GM21717 (cell line): ENCODE data around the gene ANKDD1B.
A peak's percentile ranks its signal among the peaks of the same experiment; 100 is the strongest.
"Not testable (repeated sequence)": the region's sequence is repeated elsewhere in the genome, so short reads cannot be mapped to it uniquely, and the experiment has no call there.

Source experiments
- ATAC-seq: cut with Tn5 transposase; IDR thresholded peaks from one replicate; pipeline ENCODE4 v1.9.1; 2021; ENCODE audit warnings: mild to moderate bottlenecking, moderate library complexity; ENCODE audit not compliant: unreplicated experiment

The ANKDD1B gene

GRCh38 chr5:75611311-75612225, at the start of gene ANKDD1B:
Gene ANKDD1B, plus strand, starts transcription at chr5:75611453. Its CDS starts 182 bp downstream, at chr5:75611635.
- ATAC-seq, result no peak

DNA sequence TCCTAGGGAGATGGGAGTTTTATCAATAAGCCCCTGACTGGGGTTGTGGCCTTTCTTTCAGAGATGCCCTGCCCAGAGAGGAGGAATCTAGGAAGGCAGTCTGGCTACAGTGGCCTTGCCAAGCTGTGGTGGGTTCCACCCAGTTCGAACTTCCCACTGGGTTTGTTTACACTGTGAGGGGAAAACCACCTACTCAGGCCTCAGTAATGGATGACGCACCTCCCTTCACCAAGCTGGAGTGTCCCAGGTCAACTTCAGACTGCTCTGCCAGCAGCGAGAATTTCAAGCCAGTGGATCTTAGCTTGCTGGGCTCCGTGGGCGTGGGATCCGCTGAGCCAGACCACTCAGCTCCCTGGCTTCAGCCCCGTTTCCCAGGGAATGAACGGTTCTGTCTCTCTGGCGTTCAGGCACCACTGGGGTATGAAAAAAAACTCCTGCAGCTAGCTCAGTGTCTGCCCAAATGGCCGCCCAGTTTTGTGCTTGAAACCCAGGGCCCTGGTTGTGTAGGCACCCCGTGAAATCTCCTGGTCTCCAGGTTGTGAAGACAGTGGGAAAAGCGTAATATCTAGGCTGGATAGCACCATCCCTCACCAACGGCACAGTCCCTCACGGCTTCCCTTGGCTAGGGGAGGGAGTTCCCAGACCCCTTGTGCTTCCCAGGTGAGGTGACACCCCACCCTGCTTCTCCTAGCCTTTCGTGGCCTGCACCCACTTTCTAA, 45.1 kb upstream of the ANKDD1B start:
- ATAC-seq, result not testable (repeated sequence)

DNA sequence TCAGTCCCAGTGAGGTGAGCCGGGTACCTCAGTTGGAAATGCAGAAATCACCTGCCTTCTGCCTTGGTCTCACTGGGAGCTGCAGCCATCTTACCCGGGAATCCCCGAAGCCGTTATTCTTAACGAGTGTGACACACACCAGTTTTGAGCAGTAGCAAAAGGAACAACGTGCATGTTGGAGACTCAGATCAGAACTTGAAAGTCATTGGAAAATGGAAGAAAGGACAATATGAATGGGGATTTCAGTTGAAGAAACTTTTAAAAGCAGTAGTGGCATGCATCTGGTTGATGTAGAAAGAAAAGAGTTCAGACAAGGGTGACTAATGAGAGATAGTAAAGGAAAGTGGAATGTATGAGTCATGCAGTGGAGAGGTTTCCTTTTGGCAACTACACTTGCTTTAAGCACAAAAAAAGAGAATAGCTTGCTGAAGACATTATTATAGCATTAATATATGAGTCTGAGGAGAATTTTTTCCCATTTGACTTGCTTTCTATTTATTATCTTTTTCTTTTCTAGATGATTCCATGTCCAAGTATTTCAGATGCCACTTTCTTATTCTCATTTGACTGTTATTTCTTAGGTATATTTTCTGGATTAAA, 44.4 kb upstream of the ANKDD1B start:
- peak; percentile 81 for ATAC-seq

DNA sequence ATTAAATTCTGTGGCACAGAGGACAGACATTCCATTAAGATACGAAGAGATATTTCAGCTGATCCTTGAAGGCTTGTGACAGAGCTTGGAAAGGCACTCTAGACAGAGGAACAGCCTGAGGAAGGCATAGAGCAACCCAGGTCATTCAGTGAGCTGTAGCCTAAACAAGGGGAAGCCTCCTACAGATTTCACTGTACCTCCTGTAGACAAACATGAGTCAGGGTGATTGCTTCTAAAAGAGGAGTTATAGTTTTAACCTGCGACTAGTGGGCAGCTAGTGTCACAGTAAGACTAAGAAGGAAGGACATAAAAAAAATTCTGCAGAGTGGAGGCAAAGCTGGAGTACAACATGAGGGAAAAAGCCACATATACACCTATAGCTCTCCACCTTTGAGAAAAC, 43.5 kb upstream of the ANKDD1B start:
- peak; percentile 42 for ATAC-seq

GRCh38 chr5:75568202-75568601, 43.1 kb upstream of the ANKDD1B start:
- ATAC-seq, result peak; percentile 44

DNA sequence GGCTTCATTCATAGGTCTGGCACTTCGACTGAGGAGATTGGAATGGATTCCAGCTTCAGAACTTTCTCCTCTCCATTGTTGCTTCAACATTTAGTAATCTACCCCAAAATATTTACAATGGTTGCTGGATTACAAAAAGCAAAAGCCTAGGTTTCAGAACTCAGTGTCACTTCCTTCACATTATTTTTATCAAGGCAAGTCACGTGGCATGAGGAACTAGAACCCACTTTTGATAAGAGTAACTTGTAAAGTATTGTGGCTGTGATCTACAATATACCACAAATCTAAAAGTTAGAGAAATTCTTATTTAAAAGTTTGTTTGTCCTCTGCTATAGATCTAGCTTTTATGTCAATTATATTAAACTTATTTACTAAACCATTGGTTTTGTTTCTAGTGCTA, 39.7 kb upstream of the ANKDD1B start:
- no peak for ATAC-seq

- ATAC-seq, result no peak
Observed at GRCh38 chr5:75574791-75575190, 36.5 kb upstream of the ANKDD1B start.

- ATAC-seq, result not testable (repeated sequence)
Observed at GRCh38 chr5:75578280-75578679, 33.0 kb upstream of the ANKDD1B start.

DNA sequence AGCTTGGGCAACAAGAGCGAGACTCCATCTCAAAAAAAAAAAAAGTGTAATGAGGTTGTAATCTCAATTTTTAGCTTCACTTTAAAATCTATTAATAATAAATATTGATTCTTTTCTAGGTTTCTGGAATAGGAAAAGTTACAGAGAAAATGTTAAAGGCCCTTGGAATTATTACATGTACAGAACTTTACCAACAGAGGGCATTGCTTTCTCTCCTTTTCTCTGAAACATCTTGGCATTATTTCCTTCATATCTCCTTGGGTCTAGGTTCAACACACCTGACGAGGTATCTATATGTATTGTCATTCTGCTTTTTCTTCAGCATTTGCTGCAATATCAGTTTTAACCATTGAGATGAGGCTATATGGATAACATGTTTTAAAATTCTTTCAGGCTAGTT, 26.6 kb upstream of the ANKDD1B start:
- no peak for ATAC-seq

- ATAC-seq, result no peak
Observed at GRCh38 chr5:75588666-75589065, 22.6 kb upstream of the ANKDD1B start.

DNA sequence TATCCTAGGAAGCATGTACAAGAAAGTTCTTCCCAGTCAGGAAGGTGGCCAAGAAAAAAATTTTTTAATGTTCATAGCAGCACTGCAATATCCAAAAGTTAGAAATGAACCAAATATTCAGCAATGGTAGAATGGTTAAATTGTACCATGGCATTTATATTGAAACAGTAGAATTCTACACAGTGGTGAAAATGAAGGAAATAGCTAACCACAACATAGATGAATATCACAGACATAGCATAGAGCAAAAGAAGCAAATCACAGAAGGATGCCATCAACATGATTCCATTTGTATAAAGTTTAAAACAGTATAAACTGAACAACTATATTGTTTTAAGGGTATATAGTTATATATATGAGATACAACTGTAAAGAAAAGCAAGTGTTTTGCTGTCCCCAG, 10.7 kb upstream of the ANKDD1B start:
- ATAC-seq, result no peak

- ATAC-seq, result no peak
Observed at GRCh38 chr5:75601567-75601966, 9.7 kb upstream of the ANKDD1B start.

GRCh38 chr5:75601996-75602395, 9.3 kb upstream of the ANKDD1B start:
- no peak for ATAC-seq

DNA sequence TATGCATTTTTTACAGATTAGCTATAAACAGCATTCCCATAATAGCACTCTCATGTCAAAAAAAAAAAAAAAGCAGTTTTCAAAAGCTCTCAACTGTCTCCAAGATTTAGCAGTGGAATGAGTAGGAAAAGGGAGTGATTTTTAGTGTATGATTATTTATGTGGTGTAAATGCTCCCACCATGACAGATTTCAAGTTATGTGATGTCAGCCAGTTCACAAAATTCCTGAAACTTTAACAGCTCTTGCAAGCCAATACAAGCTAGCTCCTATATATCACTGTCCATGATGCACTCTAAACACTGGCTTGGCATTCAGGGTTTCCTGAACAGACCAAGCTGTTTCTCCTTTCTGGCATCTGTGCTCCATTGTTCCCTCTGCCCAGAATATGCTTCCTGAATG, 7.9 kb upstream of the ANKDD1B start:
- no peak for ATAC-seq

DNA sequence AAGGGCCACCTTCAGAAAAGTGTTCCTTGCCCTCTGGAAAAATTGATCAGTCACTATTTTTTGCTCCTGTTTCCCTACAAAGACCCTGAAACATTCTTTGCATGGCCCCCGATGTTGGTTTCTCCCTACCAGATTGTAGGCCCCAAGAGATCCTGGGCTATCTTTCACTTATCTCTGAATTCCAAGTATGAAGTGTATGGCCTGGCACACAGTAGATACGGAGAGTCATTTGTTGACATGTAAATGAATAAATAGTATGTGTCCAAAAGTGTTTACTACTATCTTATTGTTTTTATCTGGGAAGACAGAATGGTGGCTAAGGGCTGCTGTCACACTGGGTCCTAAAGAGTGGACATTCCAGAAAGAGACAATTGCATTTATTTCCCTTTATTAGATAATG, 7.4 kb upstream of the ANKDD1B start:
- ATAC-seq, result no peak

DNA sequence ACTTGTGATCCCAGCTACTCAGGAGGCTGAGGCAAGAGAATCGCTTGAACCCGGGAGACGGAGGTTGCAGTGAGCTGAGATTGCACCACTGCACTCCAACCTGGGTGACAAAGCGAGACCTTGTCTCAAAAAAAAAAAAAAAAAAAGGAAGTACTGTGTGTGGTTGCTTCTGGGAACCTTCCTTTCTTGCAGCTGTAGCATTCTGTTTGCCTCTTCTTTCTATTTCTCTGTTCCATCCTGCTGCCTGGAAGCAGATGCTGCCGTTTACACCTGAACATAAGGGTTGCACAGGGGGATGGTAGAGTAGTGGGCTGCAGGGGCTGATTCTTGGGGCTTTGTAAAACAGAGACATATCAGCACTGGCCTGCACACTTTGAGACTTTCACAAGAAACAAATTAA, 3.9 kb upstream of the ANKDD1B start:
- ATAC-seq, result not testable (repeated sequence)

DNA sequence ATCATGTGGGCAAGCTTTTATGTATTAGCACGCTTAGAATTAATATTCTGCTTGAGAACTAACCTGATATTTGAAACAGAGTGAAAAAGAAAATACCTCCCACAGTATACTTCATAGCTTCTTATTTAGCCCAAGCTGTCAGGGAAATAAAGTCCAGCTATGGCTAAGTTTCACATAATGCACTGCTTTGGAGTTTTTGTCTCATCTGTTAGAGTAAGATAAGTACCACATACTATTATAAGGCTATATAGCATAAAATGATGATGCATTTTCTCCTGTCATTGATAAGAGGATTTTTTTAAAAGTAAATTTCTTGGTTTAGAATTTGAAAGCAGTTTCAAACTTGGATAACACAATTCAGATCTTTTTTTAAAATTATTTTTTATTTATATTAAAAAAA, 2.4 kb upstream of the ANKDD1B start:
- ATAC-seq, result no peak

GRCh38 chr5:75610201-75610600, 1.1 kb upstream of the ANKDD1B start:
- no peak for ATAC-seq

GRCh38 chr5:75610859-75611310, 368 bp upstream of the ANKDD1B start:
- ATAC-seq, result not testable (repeated sequence)

DNA sequence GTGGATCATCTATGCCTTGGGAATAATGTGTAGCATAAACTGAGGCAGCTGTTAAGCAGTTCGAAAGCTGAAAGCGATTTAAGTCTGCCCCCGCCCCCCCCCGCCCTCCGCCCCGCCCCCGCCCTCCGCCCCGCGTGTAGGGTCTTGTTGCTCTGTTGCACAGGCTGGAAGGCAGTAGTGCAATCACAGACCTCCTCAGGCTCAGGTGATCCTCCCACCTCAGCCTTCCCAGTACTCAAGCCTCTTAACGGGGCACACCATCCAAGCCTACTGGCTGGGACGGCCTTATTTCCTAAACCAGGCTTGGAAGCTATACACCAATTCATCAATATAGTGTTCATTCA, 945 bp downstream of the ANKDD1B start:
- ATAC-seq, result no peak

DNA sequence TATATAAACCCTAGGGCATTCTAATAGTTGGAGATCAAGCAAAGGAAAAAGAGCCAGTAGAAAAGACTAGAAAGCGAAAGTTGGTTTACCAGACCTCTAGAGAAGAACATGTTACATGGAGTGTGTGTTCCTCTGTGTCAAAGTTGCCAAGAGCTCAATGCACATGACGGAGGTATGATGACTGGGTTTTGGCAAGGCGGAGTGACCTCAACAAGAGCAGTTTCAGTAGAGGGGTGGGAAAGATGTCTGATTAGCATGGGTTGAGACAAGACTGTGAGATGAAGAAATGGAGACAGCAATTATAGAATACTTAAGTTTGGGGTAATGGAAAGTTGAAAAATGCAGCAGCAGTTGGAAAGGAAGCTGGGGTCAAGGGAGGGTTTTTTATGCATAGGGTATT, 1.6 kb downstream of the ANKDD1B start:
- no peak for ATAC-seq

DNA sequence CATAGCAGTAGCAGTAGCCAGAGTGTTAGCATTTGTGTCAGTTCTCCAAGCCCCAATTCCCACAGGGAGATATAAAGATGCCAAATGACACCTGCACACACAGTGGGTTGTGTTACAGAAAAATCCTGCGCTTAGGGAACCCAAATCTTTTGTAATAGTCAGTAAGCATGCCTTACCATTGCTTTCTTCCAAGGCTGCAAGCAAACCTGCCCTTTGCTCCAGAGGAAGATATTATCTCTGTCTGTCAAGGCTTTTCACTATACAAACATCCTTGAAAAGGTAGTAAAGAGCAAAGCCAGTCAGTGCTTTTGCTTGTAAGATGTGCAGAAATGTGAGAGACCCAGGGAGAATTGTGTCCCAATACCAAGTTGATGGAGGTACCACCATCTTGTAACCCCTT, 2.9 kb downstream of the ANKDD1B start:
- no peak for ATAC-seq
